CD4-positive, alpha-beta T cell treated with Interleukin-17A for 1 hour (primary cell): Measurements from ENCODE around the gene UBE4A.

Experiments
- DNase-seq: peaks from one replicate; pipeline ENCODE4 v3.0.0-alpha.2; 2020

The UBE4A gene

GRCh38 chr11:118439646-118440045 is 80.2 kb downstream of the UBE4A start:
- peak; percentile 38 for DNase-seq

DNA sequence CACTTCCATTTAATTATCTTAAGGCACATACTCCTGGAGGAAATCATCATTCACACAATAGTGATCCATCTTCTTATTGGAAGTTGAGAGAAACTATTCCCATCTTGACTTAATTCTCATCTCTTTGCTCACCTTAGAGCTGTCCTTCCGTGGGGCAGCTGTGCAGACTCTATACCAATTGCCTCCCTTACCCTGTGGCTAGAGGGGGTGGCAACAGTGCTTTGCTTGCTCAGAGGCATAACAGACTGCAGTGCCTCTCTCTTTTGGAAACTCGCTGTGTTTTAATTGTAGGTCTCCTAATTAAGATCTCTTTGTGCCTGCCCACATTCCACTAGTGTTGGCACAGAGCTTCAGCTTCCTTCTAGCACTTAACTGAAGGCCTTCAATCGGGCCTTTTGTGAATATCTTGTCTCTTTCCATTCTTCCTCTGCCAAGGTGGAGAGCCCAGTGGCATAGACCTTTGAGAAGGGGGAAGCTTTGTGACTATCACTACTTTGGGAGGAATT is 82.4 kb downstream of the UBE4A start:
- DNase-seq = no peak

DNA sequence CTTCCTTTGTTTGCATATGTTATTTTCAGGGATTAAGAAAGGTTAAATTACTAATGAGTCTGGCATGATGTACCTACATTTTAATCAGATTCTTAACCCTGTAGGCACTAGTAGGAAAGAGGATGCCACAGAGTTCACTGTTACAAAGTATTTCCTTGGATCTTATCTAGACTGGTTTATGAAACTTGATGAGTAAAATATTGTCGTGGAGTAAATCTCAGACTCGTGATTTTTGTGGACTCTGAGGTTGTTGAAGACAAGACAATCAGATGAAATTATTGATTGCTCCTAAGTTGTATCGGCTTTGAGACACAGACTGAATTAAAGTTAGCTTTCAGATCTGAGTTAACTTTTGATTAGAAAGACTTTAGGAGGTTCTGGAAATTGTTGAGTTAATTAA is 82.9 kb downstream of the UBE4A start:
- DNase-seq = no peak

GRCh38 chr11:118442908-118443589 is 83.6 kb downstream of the UBE4A start:
- no peak for DNase-seq

GRCh38 chr11:118443590-118444218 is 84.3 kb downstream of the UBE4A start:
- DNase-seq = peak; percentile 43

DNA sequence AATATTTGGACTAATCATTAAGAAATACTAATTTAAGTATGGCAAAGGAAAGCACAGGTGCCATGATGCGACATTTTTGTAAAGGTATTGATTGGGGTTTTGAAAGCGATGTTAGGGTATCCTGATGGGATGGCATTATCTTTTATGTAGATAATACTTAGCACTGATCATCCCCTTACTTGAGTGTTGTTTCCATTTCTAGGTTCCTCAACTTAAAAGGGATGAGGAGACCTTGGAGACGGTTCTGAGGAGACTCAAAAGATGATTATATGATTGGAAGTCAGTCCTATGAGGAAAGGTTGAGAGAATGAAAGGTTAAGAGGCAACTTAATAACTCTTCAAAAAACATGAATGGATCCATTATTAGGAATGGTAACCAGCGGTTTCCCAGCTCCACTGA is 88.0 kb downstream of the UBE4A start:
- no peak for DNase-seq

DNA sequence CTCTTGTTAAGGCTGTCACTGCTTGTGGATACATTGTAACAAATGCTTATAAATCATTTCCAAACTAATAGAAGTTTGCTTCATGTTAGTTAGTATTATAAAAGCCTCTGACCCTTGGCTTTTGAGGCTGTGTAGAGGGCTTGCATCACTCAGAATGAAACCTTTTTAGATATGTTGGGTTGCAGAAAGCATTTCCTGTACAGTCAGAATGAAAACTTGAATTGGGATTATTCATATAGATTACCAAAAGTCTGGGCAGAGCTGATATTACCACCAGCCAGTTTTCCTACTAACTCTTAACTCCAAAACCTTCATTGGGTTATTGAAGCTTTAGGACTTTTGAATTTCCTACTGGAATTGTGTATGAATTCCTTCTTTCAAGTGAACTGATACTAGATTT is 88.9 kb downstream of the UBE4A start:
- no peak for DNase-seq
